Epithelial cell of alveolus of lung (primary cell): Measurements from ENCODE around the gene BSPH1. TPM values are rescaled to one million over a fixed set of nuclear protein-coding genes. Genes with fewer than 3 reads are reported as not detected.

ENCODE experiments used
- total RNA-seq: library from RNA; depleted of rRNA; stranded (reverse); fragments of >200 nt; gene quantifications from 2 replicates; pipeline ENCODE4 v1.2.1, GENCODE V29; 2015

Gene BSPH1
- not detected in 2 replicates for total RNA-seq

GRCh38 chr19:47992070-47992469, at the start of gene BSPH1:
Gene BSPH1, minus strand, starts transcription at chr19:47992170. Its CDS starts 89 bp downstream, at chr19:47992081.

GRCh38 chr19:47994209-47994802, 2.3 kb upstream of the BSPH1 start, which contains the start of gene ELSPBP1:
Gene ELSPBP1, plus strand, starts transcription at chr19:47994632. Its CDS starts 14,036 bp downstream, at chr19:48008668.

Other genes with a start within 250 kb of the BSPH1 start
- gene NOP53, start 246.6 kb downstream of the BSPH1 start, total RNA-seq: 208 and 584 TPM in 2 replicates
- gene SELENOW, start 213.5 kb downstream of the BSPH1 start, total RNA-seq: 404 and 583 TPM in 2 replicates
- gene TPRX1, start 187.6 kb downstream of the BSPH1 start, total RNA-seq: not detected in 2 replicates
- gene CRX, start 170.2 kb downstream of the BSPH1 start, total RNA-seq: not detected in 2 replicates
- not detected in 2 replicates for gene TPRX2, start 132.9 kb downstream of the BSPH1 start, total RNA-seq
- not detected in 2 replicates for gene SULT2A1, start 105.9 kb downstream of the BSPH1 start, total RNA-seq
- not detected in 2 replicates for gene ELSPBP1, start 2.5 kb upstream of the BSPH1 start, total RNA-seq
- gene CABP5, start 51.9 kb upstream of the BSPH1 start, total RNA-seq: not detected in 2 replicates
- 0.16 and 2.3 TPM in 2 replicates for gene PLA2G4C, start 118.6 kb upstream of the BSPH1 start, total RNA-seq
- gene LIG1, start 178.2 kb upstream of the BSPH1 start, total RNA-seq: 18.8 and 27.9 TPM in 2 replicates
- gene ZSWIM9, start 178.5 kb upstream of the BSPH1 start, total RNA-seq: 1.8 and 4.2 TPM in 2 replicates